ENCODE data around the gene SRSF5.
A peak's percentile ranks its signal among the peaks of the same experiment; 100 is the strongest.
"Not testable (repeated sequence)": the region's sequence is repeated elsewhere in the genome, so short reads cannot be mapped to it uniquely, and the experiment has no call there.

Gene SRSF5

GRCh38 chr14:69766984-69767368 lies at the start of gene SRSF5:
Gene SRSF5 (plus strand): TSS chr14:69767142. CDS start chr14:69768157, 1,015 bp downstream.
- DNase-seq (ENCODE audit: low read depth in 2 of 2): peak; percentile 88 to 94

DNA sequence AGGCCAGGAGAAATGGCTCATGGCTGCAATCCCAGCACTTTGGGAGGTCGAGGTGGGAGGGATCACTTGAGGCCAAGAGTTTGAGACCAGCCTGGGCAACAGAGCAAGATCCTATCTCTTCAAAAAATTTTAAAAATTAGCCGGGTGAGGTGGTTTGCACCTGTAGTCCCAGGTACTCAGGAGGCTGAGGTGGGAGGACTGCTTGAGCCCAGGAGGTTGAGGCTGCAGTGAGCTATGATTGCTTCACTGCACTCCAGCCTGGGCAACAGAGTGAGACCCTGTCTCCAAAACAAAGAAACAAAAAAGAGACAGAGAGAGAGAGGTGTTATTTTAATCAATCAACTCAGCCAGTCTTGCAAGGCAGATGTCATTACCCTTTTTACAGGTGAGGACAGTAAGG lies 48.3 kb upstream of the SRSF5 start:
- DNase-seq (ENCODE audit: low read depth in 2 of 2): not testable (repeated sequence)

GRCh38 chr14:69719501-69719951 lies 47.4 kb upstream of the SRSF5 start:
- no peak for DNase-seq (ENCODE audit: low read depth in 2 of 2)

DNA sequence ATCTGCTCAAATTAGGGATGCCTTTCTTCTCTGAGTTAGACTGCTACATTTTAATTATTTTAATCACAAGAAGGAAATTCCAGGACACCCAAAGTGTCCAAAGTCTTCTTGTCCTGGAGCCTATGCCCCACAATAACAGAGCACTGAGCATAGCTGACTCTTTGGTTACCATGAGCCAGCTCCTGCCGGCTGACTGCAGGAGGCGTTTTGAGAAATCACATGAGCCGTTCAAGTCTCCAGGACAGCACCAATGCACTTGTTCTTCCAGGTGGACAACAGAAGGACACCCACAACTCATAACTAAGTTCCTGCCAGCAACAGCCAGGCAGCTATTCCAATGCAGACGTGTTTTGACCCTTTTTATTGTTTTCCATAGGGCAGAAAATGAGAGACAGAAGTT lies 46.0 kb upstream of the SRSF5 start:
- no peak for DNase-seq (ENCODE audit: low read depth in 2 of 2)

DNA sequence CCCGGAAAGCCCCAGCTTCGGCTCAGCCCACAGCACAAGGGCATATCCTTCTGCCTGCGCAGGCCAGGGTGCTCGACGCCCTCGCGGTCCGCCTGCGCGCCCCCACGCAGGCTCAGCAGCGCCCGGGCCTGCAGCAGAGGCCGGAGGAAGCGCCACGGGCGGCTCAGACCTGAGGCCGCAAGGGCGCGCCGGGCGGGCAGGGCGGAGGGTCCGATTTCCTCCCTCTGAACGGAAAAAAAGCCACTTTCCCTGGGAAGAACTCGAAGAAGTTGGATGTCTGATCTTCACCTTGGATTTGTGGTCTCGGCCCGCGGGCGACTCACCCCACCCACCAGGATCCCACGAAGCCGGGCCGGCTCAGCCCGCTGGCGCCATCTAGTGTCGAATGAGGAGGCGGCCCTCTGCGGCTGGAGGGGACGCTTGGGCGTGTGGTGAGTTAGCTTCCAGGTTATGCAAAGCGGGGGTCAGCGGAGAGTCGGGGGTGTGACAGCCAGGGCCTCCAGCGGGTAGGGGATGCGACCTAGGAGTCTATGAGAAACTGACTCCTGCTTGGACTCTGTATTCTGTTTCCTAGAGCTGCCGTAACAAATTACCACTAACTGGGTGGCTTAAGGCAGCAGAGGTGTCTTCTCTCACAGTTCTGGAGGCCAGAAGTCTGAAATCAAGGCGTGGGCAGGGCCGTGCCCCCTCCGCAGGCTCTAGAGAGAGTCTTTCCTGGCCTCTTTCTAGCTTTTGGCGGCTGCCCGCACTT lies 40.0 kb upstream of the SRSF5 start:
- DNase-seq (ENCODE audit: low read depth in 2 of 2): peak; percentile 67 to 74

GRCh38 chr14:69727860-69728259 lies 39.1 kb upstream of the SRSF5 start:
- no peak for DNase-seq (ENCODE audit: low read depth in 2 of 2)

DNA sequence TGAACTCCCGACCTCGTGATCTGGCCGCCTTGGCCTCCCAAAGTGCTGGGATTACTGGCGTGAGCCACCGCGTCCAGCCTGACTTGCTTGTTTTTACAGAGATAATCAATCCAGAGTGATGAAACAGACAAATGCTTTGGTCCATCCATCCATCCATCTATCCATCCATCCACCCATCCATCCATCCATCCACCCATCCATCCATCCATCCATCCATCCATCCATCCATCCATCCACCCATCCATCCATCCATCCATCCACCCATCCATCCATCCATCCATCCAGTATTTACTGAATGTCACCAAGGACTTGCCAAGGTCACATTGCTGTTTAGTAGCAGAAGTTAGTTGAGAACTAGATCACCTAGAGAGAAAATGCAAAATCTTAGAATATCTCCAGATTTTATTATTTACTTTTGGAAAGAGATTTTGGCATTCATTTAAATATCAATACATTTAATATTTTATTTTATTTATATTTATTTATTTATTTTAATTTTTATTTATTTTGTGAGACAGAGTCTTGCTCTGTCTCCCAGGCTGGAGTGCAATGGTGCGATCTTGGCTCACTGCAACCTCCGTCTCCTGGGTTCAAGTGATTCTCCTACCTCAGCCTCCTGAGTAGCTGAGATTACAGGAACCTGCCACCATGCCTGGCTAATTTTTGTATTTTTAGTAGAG lies 34.9 kb upstream of the SRSF5 start:
- not testable (repeated sequence) for DNase-seq (ENCODE audit: low read depth in 2 of 2)

GRCh38 chr14:69736405-69736804 lies 30.5 kb upstream of the SRSF5 start:
- not testable (repeated sequence) for DNase-seq (ENCODE audit: low read depth in 2 of 2)

GRCh38 chr14:69741055-69741454 lies 25.9 kb upstream of the SRSF5 start:
- DNase-seq (ENCODE audit: low read depth in 2 of 2): no peak

GRCh38 chr14:69749956-69750355 lies 17.0 kb upstream of the SRSF5 start:
- DNase-seq (ENCODE audit: low read depth in 2 of 2): no peak

DNA sequence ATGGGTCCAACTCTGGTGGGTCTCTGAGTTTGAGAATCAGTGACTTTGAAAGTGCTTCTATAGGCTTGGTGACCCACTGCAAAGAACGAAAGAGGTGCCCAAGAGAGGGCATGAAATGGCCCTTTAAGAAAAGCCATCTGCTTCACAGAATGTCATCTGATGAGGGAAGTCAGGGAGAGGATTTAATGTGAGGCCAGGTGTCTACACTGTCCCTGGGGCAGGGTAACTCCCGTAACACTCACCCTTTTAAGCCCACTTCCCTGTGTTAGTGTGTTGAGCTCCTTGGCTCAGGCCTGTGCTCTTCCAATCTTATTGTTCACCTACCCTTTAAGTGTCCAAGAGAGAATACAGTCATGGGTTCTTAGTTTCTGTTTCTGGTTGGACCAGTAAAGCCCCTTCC lies 16.4 kb upstream of the SRSF5 start:
- DNase-seq (ENCODE audit: low read depth in 2 of 2): no peak

DNA sequence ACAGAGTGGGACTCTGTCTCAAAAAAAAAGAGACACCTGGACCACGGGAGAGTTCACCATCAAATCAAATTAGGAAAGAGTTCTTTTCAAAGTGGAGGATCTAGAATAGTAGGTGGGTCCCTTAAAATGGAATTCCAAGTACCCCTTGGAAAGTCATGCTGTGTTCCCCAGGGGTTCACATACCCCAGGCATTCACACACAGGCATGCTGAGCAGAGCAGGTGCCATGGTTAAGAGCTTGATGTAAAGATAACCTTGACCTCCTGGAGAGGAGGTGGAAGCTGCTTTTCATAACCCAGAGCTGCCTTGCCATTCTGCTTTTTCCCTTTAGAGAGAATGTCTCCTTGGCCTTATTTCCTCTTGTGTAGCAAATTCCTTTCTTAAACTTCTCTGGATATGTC lies 14.2 kb upstream of the SRSF5 start:
- DNase-seq (ENCODE audit: low read depth in 2 of 2): no peak

DNA sequence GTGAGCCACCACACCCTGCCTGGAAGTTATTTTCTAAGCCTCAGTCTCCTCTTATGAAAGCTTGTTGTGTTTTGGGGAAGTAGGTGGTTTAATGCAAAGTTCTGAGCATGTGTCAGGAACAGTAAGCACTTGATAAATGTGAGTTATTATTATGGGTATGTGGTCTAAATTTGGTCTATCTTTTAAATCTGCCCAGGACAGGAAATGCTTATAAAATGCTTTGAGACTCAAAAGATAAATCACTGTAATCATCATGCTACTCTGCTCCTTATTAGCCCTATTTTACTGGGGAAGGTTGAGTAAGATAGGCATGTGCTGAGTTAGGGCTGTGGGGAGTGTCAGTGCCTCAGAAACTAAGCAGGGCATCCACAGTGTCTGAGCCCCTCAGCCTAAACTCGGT lies 13.1 kb upstream of the SRSF5 start:
- no peak for DNase-seq (ENCODE audit: low read depth in 2 of 2)

DNA sequence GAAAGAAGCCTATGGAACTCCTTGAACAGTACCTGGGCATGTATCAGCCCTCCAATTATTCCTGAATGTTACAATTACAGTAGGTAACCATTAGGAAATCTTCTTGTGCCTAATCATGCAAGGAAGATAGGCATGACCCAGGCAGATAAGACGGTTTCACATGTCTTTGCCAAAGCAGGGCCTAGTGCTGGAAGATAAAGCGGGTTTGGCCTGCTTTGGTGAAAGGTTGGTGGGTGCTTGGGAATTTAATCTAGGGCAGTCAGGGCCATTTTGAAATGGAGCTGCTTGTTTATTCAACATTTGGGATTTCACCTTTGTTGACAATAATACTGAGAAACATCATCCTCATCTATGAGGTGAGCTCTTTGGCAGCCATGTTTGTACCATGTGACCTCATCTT lies 12.5 kb upstream of the SRSF5 start:
- no peak for DNase-seq (ENCODE audit: low read depth in 2 of 2)

GRCh38 chr14:69755296-69755695 lies 11.6 kb upstream of the SRSF5 start:
- DNase-seq (ENCODE audit: low read depth in 2 of 2): no peak

- no peak for DNase-seq (ENCODE audit: low read depth in 2 of 2)
Measured at GRCh38 chr14:69755784-69756183, 11.2 kb upstream of the SRSF5 start.

DNA sequence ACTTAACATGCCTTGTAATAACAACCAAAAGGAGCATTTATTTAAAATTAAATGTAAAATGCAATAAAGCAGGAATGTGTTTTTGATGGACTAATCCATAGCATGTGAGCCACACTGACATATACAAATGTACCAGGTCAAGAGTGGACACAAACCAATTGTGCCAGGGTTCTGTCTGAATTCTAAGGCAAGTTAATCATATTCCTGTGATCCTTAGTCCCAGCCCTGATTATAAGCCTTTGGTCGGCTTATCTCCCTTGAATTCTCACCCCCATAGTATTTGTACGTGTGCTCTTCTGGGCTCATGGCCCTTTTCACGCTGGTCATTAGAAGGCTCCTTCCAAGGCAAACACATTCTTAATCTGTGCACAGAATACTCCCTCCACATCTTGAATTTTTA lies 10.6 kb upstream of the SRSF5 start:
- no peak for DNase-seq (ENCODE audit: low read depth in 2 of 2)

DNA sequence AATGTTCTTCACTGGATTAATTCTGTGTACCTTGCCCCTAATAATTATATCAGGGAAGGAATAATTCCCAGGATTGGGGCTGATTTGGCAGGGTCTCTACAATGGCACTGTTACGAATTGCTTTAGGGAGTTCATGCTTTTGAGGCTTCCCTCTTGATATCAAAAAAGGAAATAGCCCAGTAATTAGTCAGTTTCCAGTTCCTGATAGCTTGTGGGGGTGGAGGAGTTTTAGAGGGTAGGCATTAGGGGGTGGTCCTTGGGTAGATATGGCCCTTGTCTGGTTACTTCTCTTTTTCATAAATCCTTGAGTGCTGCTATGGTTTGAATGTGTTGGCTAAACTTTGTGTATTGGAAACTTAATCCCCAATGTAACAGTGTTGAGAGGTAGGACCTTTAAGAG lies 6.1 kb upstream of the SRSF5 start:
- DNase-seq (ENCODE audit: low read depth in 2 of 2): no peak

GRCh38 chr14:69763761-69764510 lies 3.0 kb upstream of the SRSF5 start:
- no peak for DNase-seq (ENCODE audit: low read depth in 2 of 2)

- peak; percentile 73 to 79 for DNase-seq (ENCODE audit: low read depth in 2 of 2)
Measured at GRCh38 chr14:69767369-69767999, 542 bp downstream of the SRSF5 start.

DNA sequence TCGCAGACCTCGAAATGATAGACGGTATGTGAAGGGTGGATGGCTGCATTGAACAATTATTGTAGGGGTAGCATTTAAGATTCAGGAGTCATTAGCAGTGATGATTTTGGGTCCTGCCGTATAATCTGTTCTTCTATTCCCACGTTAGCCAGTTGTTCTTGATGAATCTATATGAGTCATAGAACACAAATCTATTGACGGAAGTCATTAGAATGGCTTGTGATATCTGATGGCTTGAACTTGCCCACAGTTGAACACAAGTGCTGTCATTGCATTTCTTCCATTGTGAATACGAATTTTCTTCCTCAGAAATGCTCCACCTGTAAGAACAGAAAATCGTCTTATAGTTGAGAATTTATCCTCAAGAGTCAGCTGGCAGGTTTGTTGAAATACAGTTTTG lies 1.9 kb downstream of the SRSF5 start:
- DNase-seq (ENCODE audit: low read depth in 2 of 2): no peak

DNA sequence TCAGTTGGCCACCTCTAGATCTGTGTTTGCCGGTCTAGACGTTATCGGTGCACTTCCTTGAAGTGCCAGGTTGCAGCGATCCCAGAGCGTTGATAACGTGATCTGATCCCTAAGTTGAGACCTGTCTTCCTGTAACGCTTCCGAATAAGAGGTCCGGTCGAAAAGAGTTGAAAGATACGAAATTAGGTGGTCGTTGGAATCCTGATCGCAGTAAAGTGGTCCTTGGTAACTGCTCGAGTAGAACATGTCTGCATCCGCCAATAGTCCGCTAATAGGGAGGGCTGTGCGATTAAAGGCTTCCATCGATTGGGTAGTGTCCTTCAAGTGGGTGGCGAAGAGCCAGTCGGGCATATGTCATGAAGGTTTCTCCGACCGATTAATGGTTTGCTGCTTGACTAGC lies 2.7 kb downstream of the SRSF5 start:
- no peak for DNase-seq (ENCODE audit: low read depth in 2 of 2)

Data from stimulated activated CD8-positive, alpha-beta memory T cell treated with anti-CD3 and anti-CD28 coated beads, Interleukin-7, amount 100 ng/mL, for 1 hour (primary cell).